ENCODE data around the gene TPP2.

Gene TPP2

DNA sequence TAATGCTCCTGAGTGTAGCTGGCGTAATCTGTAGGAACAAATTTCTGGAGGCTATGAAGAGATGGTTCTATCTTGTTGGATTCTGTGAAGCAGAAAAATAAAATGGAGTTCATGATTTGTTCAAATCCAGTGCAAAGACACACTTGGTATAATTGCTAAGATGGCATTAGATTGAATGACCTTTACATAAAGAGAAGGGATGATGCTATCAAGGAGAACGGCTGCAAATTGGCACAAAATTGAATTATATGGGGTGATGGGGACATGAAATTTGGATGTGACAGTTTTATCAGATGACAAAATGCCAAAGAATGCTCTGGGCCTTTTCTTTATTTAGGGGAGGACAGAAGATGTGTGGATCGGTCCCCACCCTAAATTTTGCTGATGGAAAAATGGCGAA is 94.1 kb downstream of the TPP2 start:
- DNase-seq (ENCODE audit: extremely low read depth in 1 of 2, low read depth in 1 of 2) = no peak

DNA sequence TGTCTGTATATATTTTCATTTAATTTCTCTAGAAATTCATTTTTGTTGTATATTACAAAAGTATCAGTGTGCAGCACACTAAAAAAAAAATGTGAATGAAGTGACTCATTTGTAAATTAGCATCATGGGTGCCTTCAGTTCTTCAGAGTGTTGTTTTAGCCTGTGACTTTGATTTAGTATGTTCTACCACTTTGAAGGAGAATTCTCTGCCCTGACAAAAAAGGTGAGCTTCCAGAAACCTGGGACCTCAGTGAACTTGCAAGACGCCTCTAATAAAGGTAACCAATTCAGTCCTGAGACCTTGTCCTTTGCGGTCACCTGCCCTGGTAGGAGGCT is 95.7 kb downstream of the TPP2 start:
- no peak for DNase-seq (ENCODE audit: extremely low read depth in 1 of 2, low read depth in 1 of 2)

DNA sequence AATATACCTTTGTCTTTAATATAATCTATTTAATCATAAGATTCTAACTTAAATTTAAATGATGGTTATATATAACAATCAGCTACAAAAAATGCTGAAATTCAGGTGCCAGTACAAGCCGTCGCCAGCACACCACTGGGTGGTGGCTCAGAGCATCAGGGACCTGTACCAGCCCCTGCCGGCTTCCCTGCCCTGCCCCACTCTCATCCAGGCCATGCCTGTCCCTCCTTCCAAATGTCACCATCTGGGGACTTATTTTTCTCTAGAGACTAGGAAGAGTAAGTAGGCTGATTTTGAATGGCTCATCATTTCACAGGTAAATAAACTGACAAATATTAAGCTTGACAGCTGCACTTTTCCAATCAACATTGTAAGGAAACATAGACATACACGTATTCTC is 96.5 kb downstream of the TPP2 start:
- DNase-seq (ENCODE audit: extremely low read depth in 1 of 2, low read depth in 1 of 2) = no peak

DNA sequence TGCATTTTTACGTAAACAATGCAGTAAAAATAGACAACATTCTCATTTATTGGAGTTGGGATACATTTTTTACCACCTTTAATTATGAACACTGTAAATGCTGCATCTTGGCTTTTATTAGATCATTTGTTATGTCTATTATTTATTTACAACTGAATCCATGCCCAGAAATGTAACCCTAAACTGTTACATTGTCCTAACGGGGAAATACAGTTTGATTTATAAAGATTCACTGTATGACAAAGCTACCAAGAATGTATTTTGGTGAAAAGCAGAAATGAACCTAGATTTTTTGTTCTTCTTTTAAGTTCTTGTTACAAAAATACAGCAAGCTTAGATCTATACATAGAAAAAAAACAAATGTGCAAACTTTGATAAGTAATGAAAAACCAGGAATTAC is 97.0 kb downstream of the TPP2 start:
- no peak for DNase-seq (ENCODE audit: extremely low read depth in 1 of 2, low read depth in 1 of 2)

DNA sequence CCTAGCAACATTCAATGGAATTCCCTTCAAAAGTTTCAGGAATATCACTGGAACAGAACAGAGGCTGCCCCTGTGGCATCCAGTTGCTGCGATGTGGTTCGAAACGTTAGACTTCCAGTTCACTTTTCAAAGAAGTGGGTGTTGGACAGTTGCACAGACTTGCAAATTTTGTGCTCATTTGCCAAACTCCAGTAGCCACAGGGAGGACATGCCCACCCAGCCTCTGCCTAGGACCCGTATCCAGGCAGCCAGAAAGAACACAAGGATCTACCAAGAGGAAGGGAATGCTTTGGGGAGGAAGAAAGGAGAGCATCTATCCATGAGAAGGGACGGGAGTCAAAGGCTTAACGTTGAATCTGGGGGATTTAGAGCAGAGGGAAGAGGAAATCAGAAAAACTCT is 98.2 kb downstream of the TPP2 start, which contains the start of gene METTL21C:
TSS of gene METTL21C (minus strand) at position 108 of the 400 bp plus-strand sequence. CDS start 546 bp downstream, outside the sequence.
- DNase-seq (ENCODE audit: extremely low read depth in 1 of 2, low read depth in 1 of 2) = no peak

DNA sequence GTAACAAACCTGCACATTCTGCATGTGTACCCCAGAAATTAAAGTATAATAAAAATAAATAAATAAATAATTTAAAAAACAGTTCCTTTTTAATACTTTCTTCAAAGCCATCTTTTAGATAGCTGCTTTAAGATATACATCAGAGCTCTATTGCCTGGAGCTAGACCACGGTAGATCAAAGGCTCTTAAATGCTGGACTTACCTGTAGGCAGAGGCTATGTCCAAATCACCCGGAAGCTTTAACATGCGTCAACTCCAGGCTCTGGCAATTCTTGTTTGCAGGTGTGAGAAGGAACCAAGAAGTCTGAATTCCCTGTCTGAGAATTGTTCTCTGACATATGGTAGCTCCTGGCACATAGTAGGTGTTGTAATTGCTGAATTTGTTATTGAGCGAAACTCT is 99.7 kb downstream of the TPP2 start:
- DNase-seq (ENCODE audit: extremely low read depth in 1 of 2, low read depth in 1 of 2) = no peak

DNA sequence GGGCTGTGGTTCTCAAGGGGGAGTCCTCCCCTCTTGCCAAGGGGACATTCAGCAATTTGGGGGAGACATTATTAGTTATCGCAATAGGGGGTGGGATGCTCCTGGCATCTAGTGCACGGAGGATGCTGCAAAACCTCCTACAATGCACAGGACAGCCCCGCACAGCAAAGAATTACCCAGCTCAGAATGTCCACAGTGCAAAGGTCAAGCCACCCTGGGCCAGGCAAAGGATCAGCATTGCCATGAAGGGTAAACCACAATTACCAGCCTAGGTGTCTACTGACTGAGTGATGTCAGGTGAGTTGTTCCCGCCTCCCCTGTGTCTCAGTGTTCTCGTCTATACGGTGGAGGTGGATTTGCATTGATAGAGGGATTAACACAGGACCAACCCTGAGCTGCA is 100.5 kb downstream of the TPP2 start:
- no peak for DNase-seq (ENCODE audit: extremely low read depth in 1 of 2, low read depth in 1 of 2)

DNA sequence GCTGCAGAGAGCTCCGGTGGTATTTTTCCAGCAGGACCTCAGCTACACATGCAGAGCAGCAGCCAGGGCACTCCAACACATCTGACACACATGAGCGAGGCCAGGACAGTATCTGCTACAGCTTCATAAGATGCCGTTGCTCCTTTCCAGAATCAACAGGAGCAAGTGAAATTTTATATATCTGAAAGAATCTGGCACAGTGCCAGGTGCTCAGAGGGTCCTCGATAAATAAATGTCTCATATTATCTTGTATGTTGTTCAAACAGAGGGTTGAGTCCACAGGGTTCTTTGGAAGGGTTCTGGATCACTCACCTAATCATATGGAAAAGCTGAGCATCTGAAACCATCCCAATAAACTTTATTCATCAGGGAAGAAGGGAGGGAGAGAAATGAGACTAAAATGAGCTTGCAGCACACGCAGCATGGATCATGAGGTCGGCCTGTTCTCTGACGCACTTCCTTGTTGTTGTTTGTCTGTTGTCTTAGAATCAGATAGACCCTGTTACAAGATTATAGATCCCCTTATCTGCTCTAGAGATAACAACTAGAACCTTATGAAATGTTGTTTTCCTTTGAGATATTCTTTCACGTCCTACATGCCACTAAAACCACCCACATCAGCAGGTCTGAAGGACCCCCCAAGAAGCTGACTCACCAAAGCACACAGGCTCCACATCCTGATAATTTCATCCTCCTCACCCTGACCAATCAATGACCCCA is 101.3 kb downstream of the TPP2 start:
- DNase-seq (ENCODE audit: extremely low read depth in 1 of 2, low read depth in 1 of 2) = no peak

DNA sequence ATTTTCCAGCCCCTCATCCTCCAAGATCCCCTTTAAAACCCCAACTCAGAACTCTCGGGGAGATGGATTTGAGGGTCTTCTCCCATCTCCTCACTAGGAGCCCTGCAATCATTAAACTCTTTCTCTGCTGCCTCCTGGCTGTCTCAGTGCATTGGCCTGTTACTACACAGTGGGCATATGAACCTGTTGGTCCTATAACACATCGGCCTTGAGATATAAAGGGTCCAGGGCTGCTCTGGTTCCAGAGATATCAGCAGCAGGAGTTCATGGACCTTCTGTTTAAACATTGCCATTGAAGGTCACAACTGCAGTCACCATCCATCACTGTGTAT is 101.8 kb downstream of the TPP2 start:
- DNase-seq (ENCODE audit: extremely low read depth in 1 of 2, low read depth in 1 of 2) = no peak

DNA sequence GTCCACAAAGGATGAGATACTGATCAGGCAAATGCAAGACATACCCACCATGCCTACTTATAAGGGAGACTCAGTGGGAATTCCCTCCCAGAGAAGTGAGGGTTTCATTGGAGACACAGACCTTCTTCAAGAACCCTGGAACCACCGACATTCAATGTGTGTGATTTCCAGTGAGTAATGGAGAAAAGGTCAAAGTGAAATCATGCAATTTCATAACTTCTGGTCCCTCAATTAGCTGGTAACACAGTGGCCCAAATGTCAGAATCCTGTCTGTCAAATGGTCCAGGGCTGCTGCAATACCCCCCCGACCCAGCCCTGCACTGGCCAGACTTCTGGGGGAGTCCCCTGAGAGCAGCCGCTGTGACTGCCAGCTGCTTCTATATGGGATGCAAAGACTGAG is 102.7 kb downstream of the TPP2 start:
- DNase-seq (ENCODE audit: extremely low read depth in 1 of 2, low read depth in 1 of 2) = no peak

DNA sequence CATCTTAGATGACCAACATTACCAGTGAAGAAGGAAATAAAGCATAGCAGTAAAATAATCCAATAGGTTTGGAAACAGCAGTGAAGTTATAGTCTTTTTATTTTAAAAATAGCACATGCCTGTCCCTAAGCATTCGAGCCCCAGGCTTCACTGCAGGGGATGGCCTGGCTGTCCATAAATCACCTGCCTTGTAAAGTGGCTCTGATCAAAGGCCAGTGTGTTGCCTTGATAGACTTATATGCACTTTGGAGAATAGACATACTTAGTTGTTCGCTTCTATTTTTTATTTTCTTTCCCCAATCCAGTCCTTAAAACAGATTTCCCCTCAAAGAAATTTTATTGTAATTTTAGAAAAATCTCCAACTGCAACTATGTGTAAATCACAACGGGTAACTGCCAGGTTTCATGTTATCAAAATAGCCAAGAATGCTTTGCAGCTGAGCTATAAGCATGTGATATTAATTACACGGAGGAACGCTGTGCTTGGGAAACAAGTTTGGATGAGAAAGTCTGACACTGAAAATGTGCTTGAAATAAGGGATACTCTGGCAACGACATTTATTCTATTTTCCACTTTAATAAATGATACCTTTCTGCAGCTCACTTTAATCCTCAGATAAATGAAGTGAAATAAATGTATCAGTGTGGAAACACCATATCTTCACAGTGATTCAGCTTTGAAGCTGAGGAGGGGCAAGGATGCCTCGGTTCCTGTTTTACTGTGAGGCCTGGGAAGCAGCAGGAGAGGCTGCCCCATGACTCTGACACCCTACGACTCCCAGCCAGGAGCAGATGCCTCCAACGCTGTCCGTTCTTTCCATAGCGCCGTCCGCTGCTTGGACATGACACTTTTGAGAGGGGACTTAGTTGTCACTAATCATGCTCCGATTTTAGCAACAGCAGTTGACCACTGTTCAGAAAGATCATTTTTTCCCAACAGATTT is 103.6 kb downstream of the TPP2 start:
- DNase-seq (ENCODE audit: extremely low read depth in 1 of 2, low read depth in 1 of 2) = no peak

DNA sequence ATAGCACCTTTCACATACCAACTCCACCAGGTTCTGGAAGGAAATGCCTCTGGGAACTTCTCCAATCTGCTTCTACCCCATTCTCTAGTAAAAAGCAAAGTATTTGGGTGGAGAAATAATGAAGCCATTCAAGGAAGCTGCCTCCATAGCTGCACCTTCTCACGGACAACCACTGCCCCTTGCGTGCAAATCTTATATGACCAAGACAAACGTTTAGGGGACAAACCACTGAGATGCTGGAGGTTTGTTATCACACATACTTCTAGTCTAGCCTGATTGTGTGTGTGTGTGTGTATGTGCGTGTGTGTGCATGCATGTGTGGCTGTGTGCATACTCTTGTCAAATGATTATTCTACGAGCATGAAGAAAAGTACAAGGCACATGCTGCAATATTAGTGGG is 104.5 kb downstream of the TPP2 start:
- no peak for DNase-seq (ENCODE audit: extremely low read depth in 1 of 2, low read depth in 1 of 2)

DNA sequence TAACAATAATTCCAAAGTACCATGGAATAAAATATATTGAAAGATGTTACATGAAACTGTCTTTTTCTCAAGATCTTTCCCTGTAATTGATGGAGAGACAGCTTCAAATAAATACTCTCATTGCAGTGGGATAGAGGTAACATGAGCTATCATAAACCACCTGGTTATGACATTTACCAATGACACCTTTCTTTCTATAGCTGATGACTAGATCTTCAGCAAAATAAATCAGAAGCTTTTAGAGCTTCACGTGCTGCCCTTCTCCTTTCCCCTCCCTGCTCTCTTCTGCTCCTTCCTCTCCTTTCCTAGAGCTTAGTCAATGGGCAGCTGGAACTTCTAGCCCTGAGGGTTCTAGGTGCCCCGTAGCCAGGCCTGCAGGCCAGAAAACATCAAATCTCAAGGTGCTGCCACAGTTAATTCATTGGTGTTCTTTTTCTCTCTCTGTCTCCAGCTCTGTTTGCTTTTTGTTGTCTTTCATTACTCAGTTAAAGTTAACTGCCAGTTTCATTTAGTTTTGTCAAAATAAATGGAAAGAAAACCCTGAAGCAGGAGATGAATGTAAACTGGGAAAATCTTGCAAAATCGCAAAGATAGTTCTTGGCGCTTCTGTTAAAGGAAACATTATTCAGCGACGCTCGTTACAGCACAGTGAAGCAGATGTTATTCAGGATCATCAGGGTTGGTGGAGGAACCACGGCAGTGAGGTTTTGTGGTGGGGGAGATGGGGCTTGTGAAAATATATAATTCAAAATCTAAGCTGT is 106.4 kb downstream of the TPP2 start:
- no peak for DNase-seq (ENCODE audit: extremely low read depth in 1 of 2, low read depth in 1 of 2)

DNA sequence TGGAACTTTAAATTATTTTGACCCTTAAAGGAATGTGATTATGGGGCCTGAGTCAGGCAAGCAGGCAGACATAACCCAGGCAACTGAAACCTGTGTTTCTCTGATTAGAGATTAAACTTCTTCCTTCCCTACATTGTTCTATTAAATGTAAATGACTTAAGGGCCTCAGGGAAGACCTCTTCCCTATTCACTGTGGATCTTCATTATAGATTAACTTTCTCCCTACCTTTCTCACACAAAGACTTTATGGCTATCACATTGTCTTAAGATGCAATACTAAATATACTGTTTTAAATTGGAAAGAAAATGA is 106.9 kb downstream of the TPP2 start:
- no peak for DNase-seq (ENCODE audit: extremely low read depth in 1 of 2, low read depth in 1 of 2)

DNA sequence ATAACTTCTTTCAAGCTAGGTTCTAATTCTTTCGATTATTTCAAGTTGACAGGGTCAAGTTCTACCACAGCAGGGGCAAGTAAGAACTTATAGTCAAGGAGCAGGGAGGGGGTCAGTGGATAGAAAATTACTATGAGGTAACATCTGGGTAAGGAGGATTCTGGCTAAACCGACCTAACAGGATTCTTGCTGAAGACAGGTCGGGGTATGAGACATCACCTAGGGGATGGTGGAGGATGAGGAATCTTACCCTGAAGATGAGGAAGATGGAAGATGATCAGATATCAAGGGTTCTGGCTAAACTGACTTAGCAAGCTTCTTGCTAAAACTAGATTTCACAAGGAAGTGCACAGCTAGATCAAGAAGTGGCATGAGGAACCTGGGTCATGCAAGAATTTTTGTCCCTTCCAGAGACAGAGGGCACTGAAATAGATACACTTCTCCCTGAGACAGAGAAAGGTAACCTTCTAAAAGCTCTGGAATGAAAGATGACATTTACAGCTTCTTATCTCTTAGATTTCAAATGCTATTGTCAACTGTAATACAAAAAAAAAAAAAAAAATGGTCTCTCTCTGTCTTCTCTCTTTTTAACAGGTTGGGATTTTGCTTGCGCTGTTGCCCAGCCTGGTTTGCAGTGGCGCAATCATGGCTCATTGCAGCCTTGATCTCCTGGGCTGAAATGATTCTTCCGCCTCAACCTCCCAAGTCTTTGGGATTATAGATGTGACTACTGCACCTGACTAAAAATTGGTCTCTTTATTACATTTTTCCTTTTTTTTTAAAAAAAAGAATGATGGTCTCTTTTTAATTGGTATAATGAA is 107.7 kb downstream of the TPP2 start:
- DNase-seq (ENCODE audit: extremely low read depth in 1 of 2, low read depth in 1 of 2) = no peak

DNA sequence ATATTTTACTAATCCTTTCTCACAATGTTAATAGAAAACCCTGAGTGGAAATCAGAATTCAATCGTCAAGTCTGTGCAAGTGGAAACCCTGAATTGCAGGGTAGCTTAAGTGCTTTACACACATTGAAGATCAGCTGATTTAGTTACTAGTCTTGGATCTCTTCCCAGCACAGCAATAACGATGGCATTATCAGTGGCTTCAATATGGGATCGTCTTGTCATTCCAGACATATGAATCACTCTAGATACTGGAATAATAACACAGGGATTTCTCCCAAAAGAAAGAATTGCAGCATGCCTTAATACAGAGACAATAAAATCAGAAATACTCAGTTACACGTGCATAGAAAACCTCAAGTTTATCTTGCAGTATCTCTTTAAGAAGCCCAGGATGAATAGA is 110.7 kb downstream of the TPP2 start:
- DNase-seq (ENCODE audit: extremely low read depth in 1 of 2, low read depth in 1 of 2) = no peak

DNA sequence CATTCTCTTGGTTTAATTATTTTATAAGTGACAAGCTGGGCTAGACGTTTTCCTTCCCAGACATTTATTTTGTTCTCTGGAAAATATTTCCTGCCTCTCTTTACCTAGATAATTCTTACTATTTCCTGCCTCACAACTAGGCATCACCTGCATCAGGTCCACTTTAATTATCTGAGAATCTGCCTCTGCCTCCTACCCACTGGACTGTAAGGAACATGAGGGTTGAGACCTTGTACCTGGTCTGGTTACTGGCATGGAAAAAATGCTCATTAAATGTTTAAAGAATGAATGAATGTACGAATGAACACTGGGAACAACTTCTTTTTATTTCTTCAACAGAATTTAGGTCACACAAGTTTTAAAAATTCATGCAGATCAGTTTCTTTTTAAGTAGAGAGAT is 111.4 kb downstream of the TPP2 start:
- DNase-seq (ENCODE audit: extremely low read depth in 1 of 2, low read depth in 1 of 2) = no peak

DNA sequence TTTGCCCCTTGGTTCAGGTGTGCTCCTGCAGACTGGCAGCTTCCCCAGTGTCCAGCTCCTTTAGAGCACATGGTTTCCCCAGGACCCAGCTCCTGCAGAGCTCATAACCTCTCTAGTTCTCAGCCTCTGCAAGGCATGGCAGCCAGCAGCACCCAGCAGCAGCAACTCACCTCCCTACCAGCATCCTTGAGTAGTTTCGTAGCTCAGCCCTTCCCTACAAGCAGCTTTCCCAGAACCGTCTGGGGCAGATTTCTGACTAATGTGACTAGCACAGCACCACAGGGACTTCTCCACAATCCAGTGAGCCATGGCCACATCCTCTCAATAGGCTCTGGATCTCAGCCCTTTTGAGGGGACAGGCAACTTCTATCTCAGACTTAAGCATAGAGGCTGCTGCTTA is 112.2 kb downstream of the TPP2 start:
- no peak for DNase-seq (ENCODE audit: extremely low read depth in 1 of 2, low read depth in 1 of 2)

DNA sequence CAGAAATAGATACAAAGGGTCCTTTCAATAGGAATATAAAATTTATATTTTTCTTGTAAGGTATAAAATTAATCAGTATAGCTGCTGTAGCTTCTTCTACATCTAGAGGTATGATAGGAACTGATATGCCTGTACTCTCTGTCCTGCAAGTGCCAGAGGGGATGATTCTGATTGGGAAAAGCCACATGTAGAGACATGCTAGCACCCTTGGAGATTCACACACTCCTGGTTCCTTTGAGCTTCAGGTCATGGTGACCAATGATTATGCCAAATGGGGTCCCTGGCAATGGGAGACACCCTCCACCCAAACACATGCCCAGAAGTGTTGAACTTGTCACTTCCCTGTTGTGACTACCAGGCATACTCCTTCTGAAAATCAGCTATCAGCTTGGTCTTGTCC is 112.8 kb downstream of the TPP2 start:
- DNase-seq (ENCODE audit: extremely low read depth in 1 of 2, low read depth in 1 of 2) = no peak

DNA sequence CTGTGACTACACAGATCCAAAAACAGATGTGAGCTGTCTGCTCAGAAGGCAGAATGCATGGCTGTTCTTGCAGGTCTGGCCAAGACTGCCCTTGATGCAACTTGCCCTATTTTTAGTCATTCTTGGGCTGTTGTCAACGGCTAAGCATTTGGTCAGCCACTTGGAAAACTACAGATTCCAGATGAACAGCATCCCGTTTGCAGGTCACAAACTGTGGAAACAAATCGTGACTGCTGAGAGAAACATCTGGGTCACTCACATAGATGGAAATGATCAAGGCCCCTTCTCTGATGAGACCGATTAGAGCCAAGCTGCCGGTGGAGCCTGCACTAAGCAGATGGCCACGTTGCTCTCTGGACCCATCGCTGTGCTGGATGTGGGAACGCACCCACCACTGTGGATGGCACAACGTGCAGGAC is 113.5 kb downstream of the TPP2 start:
- no peak for DNase-seq (ENCODE audit: extremely low read depth in 1 of 2, low read depth in 1 of 2)

DNA sequence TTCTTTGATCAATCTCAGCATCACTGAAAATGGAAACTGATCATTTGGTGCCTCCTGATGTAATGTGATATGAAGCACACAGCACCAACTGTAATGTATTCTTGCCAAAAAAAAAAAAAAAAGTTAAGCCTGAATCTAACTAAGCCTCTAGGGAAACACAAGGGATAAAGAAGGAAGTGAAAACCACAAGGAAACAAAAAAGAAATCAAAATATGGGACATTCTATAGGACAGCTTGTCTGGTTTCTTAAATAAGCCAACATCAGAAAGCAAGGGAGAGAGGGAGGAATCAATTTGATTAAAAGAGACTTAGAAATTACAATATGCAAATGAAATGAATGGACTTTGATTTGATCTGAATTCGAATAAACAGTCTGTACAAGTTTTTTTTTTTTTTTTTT is 118.7 kb downstream of the TPP2 start:
- DNase-seq (ENCODE audit: extremely low read depth in 1 of 2, low read depth in 1 of 2) = no peak

Data from stimulated activated CD8-positive, alpha-beta memory T cell treated with anti-CD3 and anti-CD28 coated beads, Interleukin-7, amount 100 ng/mL, for 48 hours (primary cell).